K562 (cell line): ENCODE results near the gene ACTR3. TPM values are rescaled to one million over a fixed set of nuclear protein-coding genes. Genes with fewer than 3 reads are reported as not detected.

ENCODE experiments used
- ATAC-seq: fragments of 200-7000 bp; cut with Tn5 transposase; 3 replicates; pipeline ENCODE4 v1.9.1; 2020; ENCODE audit warnings: moderate library complexity
- BruUV-seq: library from RNA; stranded (reverse); fragments of 400-500 nt; replicated peaks from 2 replicates; lab custom pipeline; 2021; lab: Mats Ljungman, UMichigan
- CTCF ChIA-PET: fragments of 300-600 bp; formaldehyde crosslinking; extraction: SDS; loops from one replicate; lab custom pipeline; 2021; ENCODE audit warnings: low intra/inter-chr PET ratio; lab: Yijun Ruan, JAX
- POLR2A ChIA-PET: fragments of 300-600, 350-650 bp; sonication (Branson Sonifier 250); formaldehyde crosslinking; extraction: SDS; loops from one replicate; lab custom pipeline; 2021; ENCODE audit warnings: antibody characterized with exemption, inconsistent platforms; lab: Yijun Ruan, JAX
- DNase-seq, 4 experiments: peaks; one replicate each; pipeline versions ENCODE4 v3.0.0 to v3.0.0-alpha.2; 2011 to 2018; ENCODE audit warnings: low spot score in 3 of 4, mixed read lengths in 3 of 4; ENCODE audit errors: extremely low read depth in 1 of 4
- FAIRE-seq: peaks from 2 replicates; lab custom pipeline; 2011; peaks lifted over from hg19 to GRCh38; lab: Jason Lieb, UNC
- H2AFZ ChIP-seq: 2 replicates; pipeline ENCODE4 v1.6.0; 2011; ENCODE audit warnings: low read depth, low read length, control low read depth, inconsistent platforms
- H3K27ac ChIP-seq: fragments of 200-600 bp; 3 replicates; pipeline ENCODE4 v1.8.0; 2011; ENCODE audit warnings: low read depth, mild to moderate bottlenecking, control low read depth, inconsistent platforms, low read length, moderate library complexity, mixed read lengths; ENCODE audit errors: extremely low read depth
- H3K27me3 ChIP-seq, 2 experiments: fragments of 300-600 bp in 1 of 2; 2 replicates in 1 of 2; 3 replicates in 1 of 2; pipeline versions ENCODE4 v1.6.0 to v1.8.0; 2011; ENCODE audit warnings: inconsistent platforms in 2 of 2, low read length in 2 of 2, mild to moderate bottlenecking in 1 of 2, mixed read lengths in 1 of 2, moderate library complexity in 1 of 2; ENCODE audit not compliant: control insufficient read depth in 2 of 2, insufficient read depth in 2 of 2
- H3K36me3 ChIP-seq: fragments of 300-600 bp; 3 replicates; pipeline ENCODE4 v1.8.0; 2011; ENCODE audit warnings: mild to moderate bottlenecking, low read length, inconsistent platforms; ENCODE audit not compliant: control insufficient read depth, insufficient read depth
- H3K4me1 ChIP-seq, 2 experiments: fragments of 200-600 bp in 1 of 2; replicated peaks in 1 of 2; 2 replicates in 1 of 2; 3 replicates in 1 of 2; pipeline versions ENCODE4 v1.5.1 to v1.8.0; 2011; ENCODE audit warnings: inconsistent platforms in 2 of 2, low read length in 2 of 2, mild to moderate bottlenecking in 1 of 2, mixed read lengths in 1 of 2, moderate library complexity in 1 of 2; ENCODE audit not compliant: control insufficient read depth in 2 of 2, insufficient read depth in 2 of 2
- H3K4me2 ChIP-seq: 2 replicates; pipeline ENCODE4 v1.6.1; 2011; ENCODE audit warnings: low read length, control low read depth, inconsistent platforms, mixed read lengths; ENCODE audit not compliant: insufficient read depth
- H3K4me3 ChIP-seq: fragments of 200-600 bp; sonication (generic), shearing (Covaris generic); 2 replicates; pipeline ENCODE4 v1.5.1; 2016; ENCODE audit warnings: control low read depth, inconsistent platforms
- H3K79me2 ChIP-seq: fragments of 200-600 bp; 3 replicates; pipeline ENCODE4 v1.8.0; 2011; ENCODE audit warnings: low read length, inconsistent platforms; ENCODE audit not compliant: control insufficient read depth, insufficient read depth
- H3K9ac ChIP-seq, 2 experiments: 2 replicates each; pipeline versions ENCODE4 v1.6.0 to v1.6.1; 2011; ENCODE audit warnings: low read depth in 2 of 2, low read length in 2 of 2, control low read depth in 1 of 2, inconsistent platforms in 1 of 2, mild to moderate bottlenecking in 1 of 2, mixed read lengths in 1 of 2; ENCODE audit not compliant: insufficient read depth in 1 of 2
- H3K9me1 ChIP-seq: one replicate; pipeline ENCODE4 v1.6.0; 2011; ENCODE audit warnings: inconsistent platforms, mild to moderate bottlenecking, low read length, moderate library complexity; ENCODE audit not compliant: control insufficient read depth, insufficient read depth
- H3K9me3 ChIP-seq: replicated peaks from 2 replicates; pipeline ENCODE4 v1.5.1; 2011; ENCODE audit warnings: low read depth, low read length, inconsistent platforms; ENCODE audit not compliant: control insufficient read depth, insufficient read depth
- H4K20me1 ChIP-seq: replicated peaks from 2 replicates; pipeline ENCODE4 v1.6.1; 2011; ENCODE audit warnings: low read length, inconsistent platforms, mixed read lengths; ENCODE audit not compliant: control insufficient read depth, insufficient read depth
- BCL6 ChIP-seq: fragments of 250-450 bp; sonication (Bioruptor Pico); IDR thresholded peaks from 2 replicates; pipeline ENCODE4 v1.4.0; 2020
- BDP1 ChIP-seq: IDR thresholded peaks from 3 replicates; pipeline ENCODE4 v1.6.1; 2011; ENCODE audit not compliant: insufficient read length, insufficient read depth
- BHLHE40 ChIP-seq: IDR thresholded peaks from 2 replicates; pipeline ENCODE4 v1.6.1; 2011; ENCODE audit warnings: low read length, improper control_type of control experiment
- CEBPB ChIP-seq: fragments of 450-650 bp; IDR thresholded peaks from 2 replicates; pipeline ENCODE4 v1.6.1; 2016; ENCODE audit warnings: missing genetic modification characterization, missing compliant biosample characterization
- CEBPZ ChIP-seq: fragments of 150-350 bp; IDR thresholded peaks from 2 replicates; pipeline ENCODE4 v1.6.1; 2014; ENCODE audit warnings: low read depth, mild to moderate bottlenecking, low read length, borderline replicate concordance
- ELF4 ChIP-seq: fragments of 450-650 bp; formaldehyde crosslinking; IDR thresholded peaks from 2 replicates; pipeline ENCODE4 v1.4.0; 2022; ENCODE audit warnings: missing genetic modification characterization
- EP400 ChIP-seq: fragments of 450-650 bp; IDR thresholded peaks from 2 replicates; pipeline ENCODE4 v1.6.1; 2017; ENCODE audit warnings: antibody characterized with exemption, mild to moderate bottlenecking, moderate library complexity
- FOSL1 ChIP-seq: fragments of 200-800 bp; sonication (Bioruptor generic); conservative IDR thresholded peaks from 2 replicates; pipeline ENCODE4 v1.6.1; 2016; ENCODE audit warnings: missing genetic modification characterization, missing compliant biosample characterization
- HEY1 ChIP-seq: fragments of 250-450 bp; sonication (Bioruptor Pico); IDR thresholded peaks from 2 replicates; pipeline ENCODE4 v1.5.0; 2020; ENCODE audit warnings: mild to moderate bottlenecking, moderate library complexity, borderline replicate concordance
- PHB ChIP-seq: fragments of 250-450 bp; sonication (Bioruptor Pico); IDR thresholded peaks from 2 replicates; pipeline ENCODE4 v1.5.0; 2021
- SMARCA4 ChIP-seq: fragments of 450-650 bp; IDR thresholded peaks from 2 replicates; pipeline ENCODE4 v1.6.1; 2016
- SUPT5H ChIP-seq: fragments of 450-650 bp; IDR thresholded peaks from 2 replicates; pipeline ENCODE4 v1.6.1; 2016
- ZBTB34 ChIP-seq: fragments of 250-450 bp; sonication (Bioruptor Pico); IDR thresholded peaks from 2 replicates; pipeline ENCODE4 v1.8.0; 2021; ENCODE audit warnings: mild to moderate bottlenecking, moderate library complexity
- ZNF398 ChIP-seq: fragments of 250-450 bp; sonication (Bioruptor Pico); IDR thresholded peaks from 2 replicates; pipeline ENCODE4 v1.8.0; 2021; ENCODE audit warnings: moderate library complexity, mild to moderate bottlenecking, inconsistent platforms
- ZNF512 ChIP-seq: IDR thresholded peaks from 2 replicates; pipeline ENCODE4 v1.6.1; 2016; ENCODE audit warnings: missing genetic modification characterization, missing compliant biosample characterization
- ZNF696 ChIP-seq: fragments of 250-450 bp; sonication (Bioruptor Pico); conservative IDR thresholded peaks from 2 replicates; pipeline ENCODE4 v1.4.0; 2020; ENCODE audit warnings: mild to moderate bottlenecking, moderate library complexity
- ZNF77 ChIP-seq: fragments of 250-450 bp; sonication (Bioruptor Pico); IDR thresholded peaks from 2 replicates; pipeline ENCODE4 v1.5.0; 2020
- WGBS: fragments of 100-300 bp; shearing (Covaris generic); methylation state at CpG from one replicate; pipeline ENCODE4 v1.1.6; 2016; ENCODE audit warnings: low coverage, mixed read lengths; ENCODE audit not compliant: insufficient coverage; ENCODE audit errors: missing lambda C conversion rate; 5-methylcytosine and 5-hydroxymethylcytosine counted together
- in situ Hi-C: fragments of 300-500 bp; cut with MboI; formaldehyde crosslinking; loops from 4 replicates; pipeline ENCODE4 v1.15.0; 2018; ENCODE audit warnings: inconsistent platforms, mixed read lengths
- intact Hi-C: fragments of 100-400 bp; cut with micrococcal nuclease; formaldehyde crosslinking; loops from 2 replicates; pipeline ENCODE4 v1.14.2; 2022
- polyA plus RNA-seq, 8 experiments: library from polyadenylated mRNA; depleted of rRNA in 4 of 8; stranded (reverse) in 5 of 8; unstranded in 3 of 8; fragments of >200 nt; fragmentation: Nextera tagmentation in 2 of 8; fragmentation: Illumina TruSeq in 1 of 8; extraction: Ambion mirVana in 2 of 8; extraction: Trizol in 1 of 8; gene quantifications; 2 replicates each; pipeline versions ENCODE4 v1.2.1 to v1.2.3, GENCODE V29; 2011 to 2014; ENCODE audit warnings: inconsistent platforms in 1 of 8, missing spikeins in 1 of 8
- total RNA-seq, 7 experiments: library from RNA; depleted of rRNA in 6 of 7; stranded (reverse); fragments of >200 nt in 6 of 7; fragmentation: Illumina TruSeq in 2 of 7; extraction: Trizol in 2 of 7; gene quantifications; 2 replicates each; pipeline versions ENCODE4 v1.2.1 to v1.2.3, GENCODE V29; 2011 to 2021; ENCODE audit warnings: low replicate concordance in 1 of 7

The ACTR3 gene
- total and polyA plus RNA-seq, 9 of the 15 experiments (the other 6 are each of a cell fraction or from before 2014, with no cell fraction given) = 49.0 to 354 (median 249) TPM

- CTCF ChIA-PET = no interaction called here
- 100% methylated on average over 1 of the region's 1 CpG for WGBS
- POLR2A ChIA-PET = no interaction called here
- TF ChIP-seq BDP1 (no peak), ZNF398 (CRISPR knock-in tag) (no peak), BCL6 (CRISPR knock-in tag) (no peak), ZNF696 (CRISPR knock-in tag) (no peak), PHB (no peak), ZNF512 (tag) (no peak), HEY1 (CRISPR knock-in tag) (no peak), SUPT5H (no peak), ZBTB34 (CRISPR knock-in tag) (no peak), BHLHE40 (no peak), FOSL1 (tag) (no peak), SMARCA4 (no peak), EP400 (no peak), CEBPZ (no peak), ELF4 (CRISPR knock-in tag) (no peak), CEBPB (tag) (no peak), ZNF77 (CRISPR knock-in tag) (no peak)
These were observed 40.6 kb downstream of the ACTR3 start for GRCh38 chr2:113930448-113930847.

More at GRCh38 chr2:113930448-113930847, 40.6 kb downstream of the ACTR3 start:
- Histone ChIP-seq H4K20me1 (no peaks in the 10 kb centered on the region), H3K36me3 (peaks cover 89% of the 10 kb centered on the region), H3K4me2 (no peak overlapping the region), H3K27me3 (no peaks in the 10 kb centered on the region), H2AFZ (no peak overlapping the region), H3K9me3 (no peaks in the 10 kb centered on the region), H3K4me3 (no peak overlapping the region), H3K27ac (no peak overlapping the region), H3K79me2 (peaks cover 9% of the 10 kb centered on the region), H3K9me1 (no peaks in the 10 kb centered on the region), H3K4me1 (no peaks in the 10 kb centered on the region), H3K9ac (no peak overlapping the region)
- DNase-seq = no peak
- intact Hi-C loops (no loop called here), in situ Hi-C loops (no loop called here)
- no TSS peak for BruUV-seq
- peak; percentile 44; the same call in 2 of the 3 replicates for ATAC-seq
- peak; percentile 40 for FAIRE-seq
